Gastrocnemius medialis (tissue), 4 donors: Measurements from ENCODE around the gene SNAP25. TPM values are rescaled to one million over a fixed set of nuclear protein-coding genes. Genes with fewer than 3 reads are reported as not detected.

Source experiments
- ATAC-seq, 2 donors: fragments of 150-250 bp; one replicate each; pipeline ENCODE4 v1.9.1; 2016
- DNase-seq, 2 donors: peaks; one replicate each; pipeline ENCODE4 v3.0.0-alpha.2; 2019
- H3K27ac ChIP-seq, 4 donors: fragments of 200-600 bp; sonication (generic); 1 replicate in 1 of 4; 2 replicates in 3 of 4; pipeline ENCODE4 v1.5.1; 2016 to 2018; ENCODE audit warnings: mild to moderate bottlenecking in 2 of 4, moderate library complexity in 1 of 4
- H3K27me3 ChIP-seq, 3 donors: fragments of 200-600 bp; sonication (generic) in 2 of 3; 1 replicate in 1 of 3; 2 replicates in 2 of 3; pipeline versions ENCODE4 v1.5.1 to v1.6.0; 2016 to 2019; ENCODE audit warnings: mild to moderate bottlenecking in 1 of 3, moderate library complexity in 1 of 3
- H3K36me3 ChIP-seq, 2 donors: fragments of 200-600 bp; sonication (generic) in 1 of 2; one replicate each; pipeline ENCODE4 v1.5.1; 2017 to 2018
- H3K4me1 ChIP-seq, 2 donors: fragments of 200-600 bp; sonication (generic) in 1 of 2; one replicate each; pipeline ENCODE4 v1.5.1; 2016 to 2017; ENCODE audit warnings: mild to moderate bottlenecking in 2 of 2
- H3K4me3 ChIP-seq, 4 donors: fragments of 200-600 bp; sonication (generic) in 3 of 4; 1 replicate in 1 of 4; 2 replicates in 3 of 4; pipeline ENCODE4 v1.5.1; 2016 to 2019; ENCODE audit warnings: mild to moderate bottlenecking in 2 of 4
- H3K9me3 ChIP-seq, 3 donors: fragments of 200-600 bp; sonication (generic) in 2 of 3; 1 replicate in 1 of 3; 2 replicates in 2 of 3; pipeline ENCODE4 v1.5.1; 2016 to 2019
- CTCF ChIP-seq, 5 experiments: fragments of 450-650 bp in 3 of 5; fragments of 200-600 bp in 2 of 5; sonication (generic) in 2 of 5; IDR thresholded peaks in 4 of 5; conservative IDR thresholded peaks in 1 of 5; 1 replicate in 4 of 5; 2 replicates in 1 of 5; pipeline ENCODE4 v1.5.1; 2016 to 2019; ENCODE audit warnings: antibody characterized with exemption in 5 of 5, mild to moderate bottlenecking in 3 of 5, moderate library complexity in 3 of 5
- POLR2A ChIP-seq, 2 donors: fragments of 450-650 bp; IDR thresholded peaks; one replicate each; pipeline ENCODE4 v1.6.1; 2017; ENCODE audit warnings: antibody characterized with exemption in 2 of 2, mild to moderate bottlenecking in 2 of 2, moderate library complexity in 2 of 2
- in situ Hi-C, 4 donors: fragments of 200-750 bp; cut with MboI; loops; one replicate each; pipeline versions ENCODE4 v1.15.0 to v1.8.0; 2017; ENCODE audit warnings: low sequenced_read_pairs in 4 of 4
- intact Hi-C: fragments of 100-400 bp; cut with DNase I; formaldehyde crosslinking; loops from one replicate; pipeline ENCODE4 v1.15.1; 2023; ENCODE audit warnings: low total_unique reads
- total RNA-seq, 4 donors: library from RNA; depleted of rRNA; stranded (reverse); fragments of >200 nt; gene quantifications; one replicate each; pipeline versions ENCODE4 v1.1.0 to v1.2.3, GENCODE V29; 2016

The SNAP25 gene
- total RNA-seq, 4 donors from 2014 or later: 0.23 TPM; not detected in 3

GRCh38 chr20:10228330-10228729, 9.7 kb downstream of the SNAP25 start:
- Histone ChIP-seq H3K27ac (no peak overlapping the region), H3K4me3 (no peak overlapping the region), H3K36me3 (no peaks in the 10 kb centered on the region), H3K9me3 (no peaks in the 10 kb centered on the region), H3K4me1 (no peaks in the 10 kb centered on the region), H3K27me3 (peaks cover 0 to 2% (median 0%) of the 10 kb centered on the region in 3 donors)
- intact Hi-C loops (no loop called here), in situ Hi-C loops (no loop called here)
- DNase-seq: no peak
- ATAC-seq: no peak
- TF ChIP-seq POLR2A (IDR thresholded peaks at IDR 0.05) (no peak), CTCF (IDR thresholded peaks at IDR 0.05 in 4 of 5, conservative IDR thresholded peaks at IDR 0.05 in 1 of 5) (no peak)

GRCh38 chr20:10231290-10231689, 12.7 kb downstream of the SNAP25 start:
- in situ Hi-C loops: no loop called here
- Histone ChIP-seq H3K4me3 (no peak overlapping the region), H3K27ac (no peak overlapping the region), H3K36me3 (no peaks in the 10 kb centered on the region), H3K9me3 (no peaks in the 10 kb centered on the region), H3K27me3 (peaks cover 0 to 2% (median 0%) of the 10 kb centered on the region in 3 donors), H3K4me1 (no peaks in the 10 kb centered on the region)
- no peak for TF ChIP-seq CTCF (IDR thresholded peaks at IDR 0.05 in 4 of 5, conservative IDR thresholded peaks at IDR 0.05 in 1 of 5)
- TF ChIP-seq POLR2A (IDR thresholded peaks at IDR 0.05): no peak
- DNase-seq: no peak
- no peak for ATAC-seq
- intact Hi-C loops: no loop called here

GRCh38 chr20:10236540-10237533, 18.2 kb downstream of the SNAP25 start:
- intact Hi-C loops (no loop called here), in situ Hi-C loops (no loop called here)
- Histone ChIP-seq H3K4me3 (no peak overlapping the region), H3K4me1 (no peaks in the 10 kb centered on the region), H3K9me3 (no peaks in the 10 kb centered on the region), H3K27me3 (no peaks in the 10 kb centered on the region), H3K36me3 (no peaks in the 10 kb centered on the region), H3K27ac (no peak overlapping the region)
- ATAC-seq (no peak), DNase-seq (no peak)
- TF ChIP-seq CTCF (IDR thresholded peaks at IDR 0.05 in 4 of 5, conservative IDR thresholded peaks at IDR 0.05 in 1 of 5) (no peak), POLR2A (IDR thresholded peaks at IDR 0.05) (no peak)

- H3K27me3 ChIP-seq: no peaks in the 10 kb centered on the region
- no peaks in the 10 kb centered on the region for H3K36me3 ChIP-seq
- no peak overlapping the region for H3K27ac ChIP-seq
- no peak overlapping the region for H3K4me3 ChIP-seq
- no peaks in the 10 kb centered on the region for H3K9me3 ChIP-seq
- in situ Hi-C loops: no loop called here
- intact Hi-C loops: no loop called here
- ATAC-seq (no peak), DNase-seq (no peak)
- TF ChIP-seq POLR2A (IDR thresholded peaks at IDR 0.05) (no peak), CTCF (IDR thresholded peaks at IDR 0.05 in 4 of 5, conservative IDR thresholded peaks at IDR 0.05 in 1 of 5) (no peak)
- H3K4me1 ChIP-seq: no peaks in the 10 kb centered on the region
These were observed 21.3 kb downstream of the SNAP25 start for GRCh38 chr20:10239954-10240353.
